Activated CD4-positive, alpha-beta T cell treated with anti-CD3 and anti-CD28 coated beads, Interleukin-2, amount 50 U/mL, for 24 hours (primary cell): ENCODE results near the gene KCNE3.
A peak's percentile ranks its signal among the peaks of the same experiment; 100 is the strongest.

Experiments used
- DNase-seq, 2 donors: peaks; one replicate each; pipeline ENCODE4 v3.0.0-alpha.2; 2020; ENCODE audit warnings: low read depth in 1 of 2, low spot score in 1 of 2

KCNE3 gene

GRCh38 chr11:74471668-74472429 is 4.5 kb upstream of the KCNE3 start:
- no peak for DNase-seq

- DNase-seq: no peak
Measured at GRCh38 chr11:74471037-74471436, 3.7 kb upstream of the KCNE3 start.

DNA sequence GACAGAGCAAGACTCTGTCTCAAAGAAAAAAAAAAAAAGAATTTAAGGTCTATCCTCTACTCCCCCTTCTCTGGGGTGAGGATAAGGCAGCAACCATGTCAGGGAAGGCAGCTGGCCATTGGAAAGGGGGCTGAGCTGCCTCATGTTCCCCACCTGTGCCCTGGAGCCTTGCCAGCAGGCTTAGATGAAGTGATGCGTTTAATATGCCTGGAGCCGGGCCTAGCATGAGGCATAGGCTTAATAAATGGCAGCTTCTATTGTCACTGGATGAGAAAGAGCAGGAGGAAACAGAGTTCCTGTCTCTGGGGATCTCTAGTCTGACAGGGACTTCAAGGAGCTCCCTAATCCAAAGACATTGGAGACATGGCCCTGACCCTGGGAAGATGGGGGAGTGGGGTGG is 3.2 kb upstream of the KCNE3 start:
- no peak for DNase-seq

DNA sequence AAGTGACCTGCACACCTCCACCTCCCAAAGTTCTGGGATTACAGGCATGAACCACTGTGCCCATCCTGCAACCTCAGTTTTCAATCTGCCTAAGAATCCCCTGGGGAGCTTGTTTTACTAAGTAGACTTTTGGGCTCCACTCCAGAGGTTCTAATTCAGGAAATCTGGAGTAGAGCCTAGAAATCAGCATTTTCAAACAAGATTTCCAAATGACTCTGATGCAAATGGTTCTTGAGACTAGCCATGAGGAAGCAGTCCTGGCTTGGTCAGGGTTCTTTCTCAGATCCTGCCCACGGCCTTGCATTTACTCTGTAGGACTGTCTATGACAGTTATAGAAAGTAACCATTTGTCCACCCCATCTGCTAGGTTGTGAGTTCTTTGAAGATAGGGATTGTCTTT is 1.6 kb upstream of the KCNE3 start:
- DNase-seq: no peak

GRCh38 chr11:74468521-74468920 is 1.2 kb upstream of the KCNE3 start:
- no peak for DNase-seq

GRCh38 chr11:74468058-74468457 is 709 bp upstream of the KCNE3 start:
- DNase-seq: no peak

DNA sequence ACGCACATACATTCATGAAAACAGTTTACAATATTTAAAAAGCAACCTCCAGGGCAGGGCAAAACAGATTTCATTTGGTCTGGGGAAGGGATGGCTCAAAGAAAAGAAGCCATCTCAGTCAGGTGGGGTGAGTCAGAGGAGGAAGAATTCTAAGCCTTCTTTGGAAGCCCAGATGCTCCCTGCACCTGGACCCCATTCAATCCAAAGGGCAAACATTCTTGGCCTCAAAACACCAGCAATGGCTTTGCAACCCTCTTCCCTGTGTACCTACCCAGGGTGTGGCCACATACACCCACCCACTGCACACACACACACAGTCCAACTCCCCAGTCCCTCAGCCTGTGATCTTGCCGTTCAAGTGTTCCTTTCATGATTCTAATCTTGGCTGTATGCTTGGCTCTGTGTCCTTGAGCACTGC is 2.0 kb downstream of the KCNE3 start:
- DNase-seq: no peak

DNA sequence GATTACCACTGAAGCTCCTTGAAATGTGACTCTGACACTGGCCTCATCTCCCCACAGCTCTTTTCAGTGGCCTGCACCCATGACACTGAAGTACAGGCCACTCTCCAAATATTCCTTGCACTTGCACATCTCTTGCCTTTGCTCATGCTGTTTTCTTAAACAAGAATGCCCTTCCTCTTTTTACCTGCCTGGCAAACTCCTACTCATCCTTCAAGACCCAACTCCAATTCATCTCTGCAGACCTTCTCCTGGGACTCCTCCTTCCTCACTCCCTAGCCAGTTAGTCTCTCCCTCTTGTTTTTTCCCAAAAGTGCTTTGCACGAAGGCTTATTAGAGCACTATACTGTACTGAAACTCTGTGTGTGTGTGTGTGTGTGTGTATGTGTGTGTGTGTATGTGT is 2.6 kb downstream of the KCNE3 start:
- no peak for DNase-seq

GRCh38 chr11:74463216-74463615 is 4.1 kb downstream of the KCNE3 start:
- no peak for DNase-seq

GRCh38 chr11:74462631-74463030 is 4.7 kb downstream of the KCNE3 start:
- no peak for DNase-seq

DNA sequence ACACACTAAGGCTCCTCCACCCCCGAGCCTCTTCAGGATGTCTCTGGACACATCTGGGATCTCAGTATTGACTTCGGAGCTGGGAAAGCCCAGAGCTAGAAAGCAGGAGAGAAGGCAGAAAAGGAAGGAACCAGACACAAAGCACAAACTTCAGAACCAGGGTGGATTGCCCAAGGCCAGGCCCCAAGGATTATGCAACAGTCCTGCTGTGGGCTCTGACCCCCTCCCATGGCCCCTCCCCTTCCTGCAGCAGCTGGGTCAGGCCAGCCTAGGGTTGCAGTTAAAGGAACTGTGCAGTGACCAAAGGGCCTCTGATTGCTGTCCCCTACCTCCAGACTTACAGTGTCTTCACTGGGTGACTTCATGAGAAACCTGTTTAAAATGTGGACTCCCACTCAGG is 5.3 kb downstream of the KCNE3 start:
- DNase-seq: no peak

- DNase-seq: no peak
Measured at GRCh38 chr11:74460481-74461154, 6.7 kb downstream of the KCNE3 start.

GRCh38 chr11:74460065-74460464 is 7.3 kb downstream of the KCNE3 start:
- DNase-seq: no peak

DNA sequence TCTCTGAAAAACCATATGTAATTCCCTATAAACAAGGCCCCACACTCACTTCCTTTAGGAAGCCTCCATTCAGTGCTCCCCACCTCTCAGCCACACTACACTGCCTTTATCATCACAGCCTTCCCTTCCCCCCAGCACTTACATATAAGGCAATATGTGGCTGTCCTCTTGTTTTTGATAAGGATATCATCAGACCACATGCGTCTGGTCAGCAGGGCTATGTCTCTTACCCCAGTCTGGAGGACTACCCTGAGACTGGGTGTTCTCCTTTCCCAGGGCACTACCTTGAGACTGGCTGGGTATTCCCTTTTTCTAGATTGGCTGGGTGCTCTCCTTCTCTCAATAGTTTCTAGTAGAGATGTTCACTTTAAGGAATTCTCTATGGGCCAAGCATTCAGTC is 7.8 kb downstream of the KCNE3 start:
- no peak for DNase-seq

DNA sequence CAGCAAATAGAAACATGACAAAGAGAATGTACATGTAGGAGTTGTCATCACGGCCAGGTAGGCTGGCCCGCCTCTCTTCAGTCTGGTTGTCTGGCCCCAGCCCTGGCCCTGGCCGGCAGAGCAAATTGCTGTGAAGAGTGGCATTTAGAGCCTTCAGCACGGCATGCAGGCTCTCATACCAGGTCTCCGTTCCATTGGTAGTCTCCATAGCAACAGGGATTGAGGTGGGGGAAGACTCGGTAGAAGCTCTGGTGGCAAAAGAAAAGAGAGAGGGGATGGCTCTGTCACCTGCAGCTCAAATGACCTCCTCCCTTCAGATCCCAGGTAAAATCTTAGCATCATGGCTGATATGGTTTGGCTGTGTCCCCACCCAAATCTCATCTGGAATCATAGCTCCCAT is 10.0 kb downstream of the KCNE3 start:
- no peak for DNase-seq

GRCh38 chr11:74453373-74453975 is 13.9 kb downstream of the KCNE3 start:
- peak; percentile 30 to 51 for DNase-seq

GRCh38 chr11:74452366-74452765 is 15.0 kb downstream of the KCNE3 start:
- DNase-seq: no peak

GRCh38 chr11:74450318-74450717 is 17.0 kb downstream of the KCNE3 start:
- DNase-seq: no peak

GRCh38 chr11:74449369-74449931 is 17.9 kb downstream of the KCNE3 start:
- DNase-seq: peak in 1 of 2 donors; percentile 58

GRCh38 chr11:74447720-74448119 is 19.6 kb downstream of the KCNE3 start:
- DNase-seq: no peak

GRCh38 chr11:74446532-74446938 is 20.8 kb downstream of the KCNE3 start:
- DNase-seq: no peak

- DNase-seq: no peak
Measured at GRCh38 chr11:74444173-74444826, 23.0 kb downstream of the KCNE3 start.
